ENCODE data around the gene WDR44. TPM values are rescaled to one million over a fixed set of nuclear protein-coding genes. Genes with fewer than 3 reads are reported as not detected.

Gene WDR44
- total RNA-seq, 1 experiment from 2014 or later: 16.2 TPM

DNA sequence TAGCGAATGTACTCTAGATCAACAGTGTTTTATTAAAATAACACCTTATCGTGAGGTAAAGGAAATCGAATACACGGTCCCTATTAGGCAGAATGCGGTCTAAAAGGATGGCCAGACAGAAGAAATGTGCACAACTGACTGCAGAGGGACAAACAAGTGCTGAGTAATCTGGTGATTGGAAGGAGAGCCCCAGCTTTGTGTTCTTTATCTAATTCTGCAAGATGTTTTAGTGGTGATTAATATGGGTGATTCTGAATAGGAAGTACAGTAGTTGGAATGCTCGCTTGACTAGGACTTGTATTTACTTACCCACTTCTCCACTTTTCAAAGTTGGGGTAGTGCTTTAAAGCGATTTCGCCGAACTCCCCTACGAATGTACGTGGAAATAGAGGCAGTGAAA is 1.2 kb downstream of the WDR44 start:
- H3K9me2 ChIP-seq (replicated peaks; ENCODE audit: low read length): no peaks in the 10 kb centered on the region
- intact Hi-C loops (cut with micrococcal nuclease): loop anchor here (2.0 to 5.0 kb wide), 2 partner anchors 14 to 355 kb away; no protein-coding TSS in a partner anchor
- ChIA-PET CTCF (interaction anchor here (0.6 kb wide), 1 partner anchor 1122 kb away, joined by 4 read pairs; no protein-coding TSS in a partner anchor), POLR2A (ENCODE audit: unreplicated experiment) (no interaction called here)
- TF ChIP-seq EZH2 (IDR thresholded peaks at IDR 0.05; ENCODE audit: low read length, unreplicated experiment) (no peak), EZH2phosphoT487 (IDR thresholded peaks at IDR 0.05; ENCODE audit: borderline replicate concordance, low read length) (no peak)
- TF ChIP-seq, protein P1, sequence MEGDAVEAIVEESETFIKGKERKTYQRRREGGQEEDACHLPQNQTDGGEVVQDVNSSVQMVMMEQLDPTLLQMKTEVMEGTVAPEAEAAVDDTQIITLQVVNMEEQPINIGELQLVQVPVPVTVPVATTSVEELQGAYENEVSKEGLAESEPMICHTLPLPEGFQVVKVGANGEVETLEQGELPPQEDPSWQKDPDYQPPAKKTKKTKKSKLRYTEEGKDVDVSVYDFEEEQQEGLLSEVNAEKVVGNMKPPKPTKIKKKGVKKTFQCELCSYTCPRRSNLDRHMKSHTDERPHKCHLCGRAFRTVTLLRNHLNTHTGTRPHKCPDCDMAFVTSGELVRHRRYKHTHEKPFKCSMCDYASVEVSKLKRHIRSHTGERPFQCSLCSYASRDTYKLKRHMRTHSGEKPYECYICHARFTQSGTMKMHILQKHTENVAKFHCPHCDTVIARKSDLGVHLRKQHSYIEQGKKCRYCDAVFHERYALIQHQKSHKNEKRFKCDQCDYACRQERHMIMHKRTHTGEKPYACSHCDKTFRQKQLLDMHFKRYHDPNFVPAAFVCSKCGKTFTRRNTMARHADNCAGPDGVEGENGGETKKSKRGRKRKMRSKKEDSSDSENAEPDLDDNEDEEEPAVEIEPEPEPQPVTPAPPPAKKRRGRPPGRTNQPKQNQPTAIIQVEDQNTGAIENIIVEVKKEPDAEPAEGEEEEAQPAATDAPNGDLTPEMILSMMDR (conservative IDR thresholded peaks at IDR 0.05; ENCODE audit: low read depth, low read length): no peak
- no peaks in the 10 kb centered on the region for H3K9me3 ChIP-seq (ENCODE audit: low read length)
- peak overlapping the region; percentile 98 for H3K9ac ChIP-seq (ENCODE audit: low read length)
- H3K27ac ChIP-seq (ENCODE audit: low read length): peak overlapping the region; percentile 100
- no peaks in the 10 kb centered on the region for H3F3A ChIP-seq (ENCODE audit: low read length, unreplicated experiment)
- H3K4me3 ChIP-seq (ENCODE audit: low read length): peak overlapping the region; percentile 96
- H3K27me3 ChIP-seq (ENCODE audit: low read length): no peaks in the 10 kb centered on the region
- DNase-seq: peak; percentile 47
- peak overlapping the region; percentile 90; the same call in 1 of the 2 replicates for H2AFZ ChIP-seq (ENCODE audit: low read length)
- peaks cover 60% of the 10 kb centered on the region for H3K79me2 ChIP-seq (ENCODE audit: low read length)
- peaks cover 28% of the 10 kb centered on the region for H4K20me1 ChIP-seq (ENCODE audit: low read length)
- H3K36me3 ChIP-seq (ENCODE audit: low read depth, low read length): no peaks in the 10 kb centered on the region
- H3K4me1 ChIP-seq (ENCODE audit: insufficient read depth, low read length): peaks cover 25% of the 10 kb centered on the region
- peak; percentile 11 for ATAC-seq
- H3K4me2 ChIP-seq (ENCODE audit: low read length): peak overlapping the region; percentile 92
- no TSS peak for BruUV-seq (replicated peaks)

DNA sequence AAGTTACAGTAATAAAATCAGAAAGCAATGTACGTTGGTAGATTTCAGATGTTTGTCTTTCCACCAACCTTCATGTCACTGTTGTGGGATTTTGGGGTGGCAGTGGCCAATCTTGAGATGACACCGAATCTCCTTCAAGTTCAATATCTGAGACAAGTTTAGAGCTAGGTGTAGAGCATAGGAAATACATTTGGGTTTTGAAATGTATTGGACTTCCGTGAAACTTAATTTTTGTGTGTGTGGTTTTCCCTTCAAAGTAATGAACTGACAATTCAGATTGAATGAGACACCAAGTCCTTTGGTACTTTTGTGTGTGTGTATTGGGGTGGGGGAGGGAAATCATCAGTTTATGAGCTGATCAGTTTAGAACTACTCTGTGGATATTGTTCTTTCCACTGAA is 1.8 kb downstream of the WDR44 start:
- DNase-seq (no peak), ATAC-seq (no peak)
- H3K79me2 ChIP-seq (ENCODE audit: low read length): peaks cover 65% of the 10 kb centered on the region
- ChIA-PET CTCF (no interaction called here), POLR2A (ENCODE audit: unreplicated experiment) (interaction anchor here (0.6 kb wide), 1 partner anchor 382 kb away, joined by 4 read pairs; no protein-coding TSS in a partner anchor)
- H3K27ac ChIP-seq (ENCODE audit: low read length): no peak overlapping the region
- peak overlapping the region; percentile 92 for H3K4me2 ChIP-seq (ENCODE audit: low read length)
- H4K20me1 ChIP-seq (ENCODE audit: low read length): peaks cover 28% of the 10 kb centered on the region
- H3K9me3 ChIP-seq (ENCODE audit: low read length): no peaks in the 10 kb centered on the region
- H3K9me2 ChIP-seq (replicated peaks; ENCODE audit: low read length): no peaks in the 10 kb centered on the region
- intact Hi-C loops (cut with micrococcal nuclease): loop anchor here (2.0 to 5.0 kb wide), 2 partner anchors 13 to 355 kb away; no protein-coding TSS in a partner anchor
- H3K27me3 ChIP-seq (ENCODE audit: low read length): no peaks in the 10 kb centered on the region
- H3K4me1 ChIP-seq (ENCODE audit: insufficient read depth, low read length): peaks cover 25% of the 10 kb centered on the region
- 0 out of 2 replicates have a peak overlapping the region, but pooled peaks have one; percentile 90 for H2AFZ ChIP-seq (ENCODE audit: low read length)
- H3K36me3 ChIP-seq (ENCODE audit: low read depth, low read length): no peaks in the 10 kb centered on the region
- BruUV-seq (replicated peaks): no TSS peak
- peak overlapping the region; percentile 98 for H3K9ac ChIP-seq (ENCODE audit: low read length)
- TF ChIP-seq, protein P1 (conservative IDR thresholded peaks at IDR 0.05; ENCODE audit: low read depth, low read length): no peak
- H3F3A ChIP-seq (ENCODE audit: low read length, unreplicated experiment): no peaks in the 10 kb centered on the region
- H3K4me3 ChIP-seq (ENCODE audit: low read length): peak overlapping the region; percentile 96

DNA sequence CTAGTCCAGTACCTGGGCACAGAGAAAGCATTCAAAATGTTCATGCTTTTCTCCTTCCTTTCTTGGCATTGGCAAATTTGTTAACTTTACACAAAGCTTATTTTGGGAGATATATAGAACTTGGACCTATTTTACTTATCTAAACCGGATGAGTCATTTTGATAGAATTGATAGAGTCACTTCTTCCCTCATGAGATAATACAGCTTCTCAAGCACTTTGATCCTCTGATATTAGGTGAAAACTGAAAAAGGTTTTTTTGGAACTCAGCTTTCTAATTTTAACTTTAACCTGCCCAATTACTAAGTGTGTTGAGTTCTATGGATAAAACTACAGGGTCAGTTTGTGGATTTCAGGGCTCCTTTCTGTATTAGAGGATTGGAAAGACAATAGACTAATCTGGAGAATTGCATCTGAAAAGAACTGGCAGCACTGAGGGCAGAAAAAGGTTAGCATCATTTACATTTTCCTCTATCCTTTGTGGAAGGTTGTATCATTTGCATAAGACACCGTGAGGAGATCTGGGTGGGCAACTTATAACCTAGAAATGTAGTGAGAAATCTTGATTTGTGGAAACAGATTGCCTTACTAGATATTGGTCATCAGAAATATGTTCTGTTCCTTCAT is 2.4 kb downstream of the WDR44 start:
- no peak overlapping the region for H2AFZ ChIP-seq (ENCODE audit: low read length)
- TF ChIP-seq, protein P1 (conservative IDR thresholded peaks at IDR 0.05; ENCODE audit: low read depth, low read length): no peak
- no peak for TF ChIP-seq EZH2phosphoT487 (IDR thresholded peaks at IDR 0.05; ENCODE audit: borderline replicate concordance, low read length)
- intact Hi-C loops (cut with micrococcal nuclease): loop anchor here (5.0 kb wide), 1 partner anchor 356 kb away; no protein-coding TSS in a partner anchor
- no peaks in the 10 kb centered on the region for H3K9me2 ChIP-seq (replicated peaks; ENCODE audit: low read length)
- peak overlapping the region; percentile 98; the same call in 1 of the 2 replicates for H3K9ac ChIP-seq (ENCODE audit: low read length)
- ChIA-PET POLR2A (ENCODE audit: unreplicated experiment) (interaction anchor here (0.6 kb wide), 1 partner anchor 381 kb away, joined by 4 read pairs; no protein-coding TSS in a partner anchor), CTCF (no interaction called here)
- no TSS peak for BruUV-seq (replicated peaks)
- H3K4me3 ChIP-seq (ENCODE audit: low read length): peak overlapping the region; percentile 96
- H3F3A ChIP-seq (ENCODE audit: low read length, unreplicated experiment): no peaks in the 10 kb centered on the region
- no peak overlapping the region for H3K27ac ChIP-seq (ENCODE audit: low read length)
- peak overlapping the region; percentile 92 for H3K4me2 ChIP-seq (ENCODE audit: low read length)
- ATAC-seq: no peak
- H4K20me1 ChIP-seq (ENCODE audit: low read length): peaks cover 28% of the 10 kb centered on the region
- no peaks in the 10 kb centered on the region for H3K27me3 ChIP-seq (ENCODE audit: low read length)
- no peak for DNase-seq
- H3K79me2 ChIP-seq (ENCODE audit: low read length): peaks cover 70% of the 10 kb centered on the region
- H3K36me3 ChIP-seq (ENCODE audit: low read depth, low read length): no peaks in the 10 kb centered on the region
- H3K9me3 ChIP-seq (ENCODE audit: low read length): no peaks in the 10 kb centered on the region
- peaks cover 25% of the 10 kb centered on the region for H3K4me1 ChIP-seq (ENCODE audit: insufficient read depth, low read length)

All from PC-3 (cell line).